ENCODE measurements around the gene VEGFB. TPM values are rescaled to one million over a fixed set of nuclear protein-coding genes. Genes with fewer than 3 reads are reported as not detected.

The VEGFB gene
- total and polyA plus RNA-seq, 2 donors = 16.0 to 70.2 TPM

- no peak for DNase-seq (ENCODE audit: low read depth in 6 of 9, low spot score in 9 of 9)
- no peak overlapping the region for H3K27ac ChIP-seq (ENCODE audit: low read depth in 1 of 2, low read length in 1 of 2)
- no peaks in the 10 kb centered on the region for H3K27me3 ChIP-seq (ENCODE audit: control insufficient read depth in 2 of 2, insufficient read depth in 1 of 2, low read length in 1 of 2)
- WGBS = 97% methylated on average over 6 of the region's 6 CpGs
- peaks cover 34 to 43% of the 10 kb centered on the region in 2 donors for H3K36me3 ChIP-seq (ENCODE audit: control insufficient read depth in 2 of 2, insufficient read depth in 2 of 2, low read length in 1 of 2)
- peaks cover 0 to 1% of the 10 kb centered on the region in 2 donors for H3K9me3 ChIP-seq (ENCODE audit: control insufficient read depth in 2 of 2, insufficient read depth in 1 of 2, low read length in 1 of 2)
- no peaks in the 10 kb centered on the region for H3K4me1 ChIP-seq (ENCODE audit: control insufficient read depth in 2 of 2, insufficient read depth in 2 of 2, low read length in 2 of 2)
- H3K4me3 ChIP-seq (ENCODE audit: low read length in 2 of 2) = no peak overlapping the region
Measured at GRCh38 chr11:64260147-64260708, 25.8 kb downstream of the VEGFB start.

- WGBS = 98% methylated on average over 18 of the region's 18 CpGs
- peaks cover 0 to 1% of the 10 kb centered on the region in 2 donors for H3K9me3 ChIP-seq (ENCODE audit: control insufficient read depth in 2 of 2, insufficient read depth in 1 of 2, low read length in 1 of 2)
- peaks cover 30 to 36% of the 10 kb centered on the region in 2 donors for H3K36me3 ChIP-seq (ENCODE audit: control insufficient read depth in 2 of 2, insufficient read depth in 2 of 2, low read length in 1 of 2)
- no peak for DNase-seq (ENCODE audit: low read depth in 6 of 9, low spot score in 9 of 9)
- no peaks in the 10 kb centered on the region for H3K4me1 ChIP-seq (ENCODE audit: control insufficient read depth in 2 of 2, insufficient read depth in 2 of 2, low read length in 2 of 2)
- no peak overlapping the region for H3K4me3 ChIP-seq (ENCODE audit: low read length in 2 of 2)
- no peak overlapping the region for H3K27ac ChIP-seq (ENCODE audit: low read depth in 1 of 2, low read length in 1 of 2)
- H3K27me3 ChIP-seq (ENCODE audit: control insufficient read depth in 2 of 2, insufficient read depth in 1 of 2, low read length in 1 of 2) = no peaks in the 10 kb centered on the region
Measured at GRCh38 chr11:64261556-64262080, 27.2 kb downstream of the VEGFB start.

- 98% methylated on average over 42 of the region's 42 CpGs for WGBS
- no peak for DNase-seq (ENCODE audit: low read depth in 6 of 9, low spot score in 9 of 9)
- H3K4me3 ChIP-seq (ENCODE audit: low read length in 2 of 2) = no peak overlapping the region
Measured at GRCh38 chr11:64262271-64263002, 28.1 kb downstream of the VEGFB start.

GRCh38 chr11:64263021-64263946 lies 28.9 kb downstream of the VEGFB start:
- peaks cover 0 to 1% of the 10 kb centered on the region in 2 donors for H3K9me3 ChIP-seq (ENCODE audit: control insufficient read depth in 2 of 2, insufficient read depth in 1 of 2, low read length in 1 of 2)
- peaks cover 30 to 34% of the 10 kb centered on the region in 2 donors for H3K36me3 ChIP-seq (ENCODE audit: control insufficient read depth in 2 of 2, insufficient read depth in 2 of 2, low read length in 1 of 2)
- no peaks in the 10 kb centered on the region for H3K27me3 ChIP-seq (ENCODE audit: control insufficient read depth in 2 of 2, insufficient read depth in 1 of 2, low read length in 1 of 2)
- H3K4me1 ChIP-seq (ENCODE audit: control insufficient read depth in 2 of 2, insufficient read depth in 2 of 2, low read length in 2 of 2) = peaks cover 2 to 8% of the 10 kb centered on the region in 2 donors
- DNase-seq (ENCODE audit: low read depth in 6 of 9, low spot score in 9 of 9) = no peak
- no peak overlapping the region for H3K4me3 ChIP-seq (ENCODE audit: low read length in 2 of 2)
- no peak overlapping the region for H3K27ac ChIP-seq (ENCODE audit: low read depth in 1 of 2, low read length in 1 of 2)
- 95% methylated on average over 29 of the region's 29 CpGs for WGBS

More at GRCh38 chr11:64262271-64263002, 28.1 kb downstream of the VEGFB start:
- Histone ChIP-seq H3K27me3 (ENCODE audit: control insufficient read depth in 2 of 2, insufficient read depth in 1 of 2, low read length in 1 of 2) (no peaks in the 10 kb centered on the region), H3K27ac (ENCODE audit: low read depth in 1 of 2, low read length in 1 of 2) (no peak overlapping the region), H3K9me3 (ENCODE audit: control insufficient read depth in 2 of 2, insufficient read depth in 1 of 2, low read length in 1 of 2) (peaks cover 0 to 1% of the 10 kb centered on the region in 2 donors), H3K4me1 (ENCODE audit: control insufficient read depth in 2 of 2, insufficient read depth in 2 of 2, low read length in 2 of 2) (no peaks in the 10 kb centered on the region), H3K36me3 (ENCODE audit: control insufficient read depth in 2 of 2, insufficient read depth in 2 of 2, low read length in 1 of 2) (peaks cover 30 to 35% of the 10 kb centered on the region in 2 donors)

GRCh38 chr11:64263947-64264317 lies 29.5 kb downstream of the VEGFB start:
- peaks cover 7 to 14% of the 10 kb centered on the region in 2 donors for H3K4me1 ChIP-seq (ENCODE audit: control insufficient read depth in 2 of 2, insufficient read depth in 2 of 2, low read length in 2 of 2)
- WGBS = 98% methylated on average over 8 of the region's 8 CpGs
- H3K4me3 ChIP-seq (ENCODE audit: low read length in 2 of 2) = no peak overlapping the region
- H3K36me3 ChIP-seq (ENCODE audit: control insufficient read depth in 2 of 2, insufficient read depth in 2 of 2, low read length in 1 of 2) = peaks cover 24 to 30% of the 10 kb centered on the region in 2 donors
- H3K27me3 ChIP-seq (ENCODE audit: control insufficient read depth in 2 of 2, insufficient read depth in 1 of 2, low read length in 1 of 2) = no peaks in the 10 kb centered on the region
- H3K9me3 ChIP-seq (ENCODE audit: control insufficient read depth in 2 of 2, insufficient read depth in 1 of 2, low read length in 1 of 2) = peaks cover 0 to 1% of the 10 kb centered on the region in 2 donors
- no peak overlapping the region for H3K27ac ChIP-seq (ENCODE audit: low read depth in 1 of 2, low read length in 1 of 2)
- DNase-seq (ENCODE audit: low read depth in 6 of 9, low spot score in 9 of 9) = no peak

GRCh38 chr11:64264371-64264852 lies 30.0 kb downstream of the VEGFB start:
- no peaks in the 10 kb centered on the region for H3K27me3 ChIP-seq (ENCODE audit: control insufficient read depth in 2 of 2, insufficient read depth in 1 of 2, low read length in 1 of 2)
- no peak for DNase-seq (ENCODE audit: low read depth in 6 of 9, low spot score in 9 of 9)
- H3K36me3 ChIP-seq (ENCODE audit: control insufficient read depth in 2 of 2, insufficient read depth in 2 of 2, low read length in 1 of 2) = peaks cover 20 to 25% of the 10 kb centered on the region in 2 donors
- H3K4me3 ChIP-seq (ENCODE audit: low read length in 2 of 2) = no peak overlapping the region
- 98% methylated on average over 10 of the region's 10 CpGs for WGBS
- peaks cover 9 to 18% of the 10 kb centered on the region in 2 donors for H3K4me1 ChIP-seq (ENCODE audit: control insufficient read depth in 2 of 2, insufficient read depth in 2 of 2, low read length in 2 of 2)
- H3K9me3 ChIP-seq (ENCODE audit: control insufficient read depth in 2 of 2, insufficient read depth in 1 of 2, low read length in 1 of 2) = peaks cover 0 to 1% of the 10 kb centered on the region in 2 donors
- no peak overlapping the region for H3K27ac ChIP-seq (ENCODE audit: low read depth in 1 of 2, low read length in 1 of 2)

GRCh38 chr11:64265176-64266160 lies 31.1 kb downstream of the VEGFB start:
- H3K27ac ChIP-seq (ENCODE audit: low read depth in 1 of 2, low read length in 1 of 2) = no peak overlapping the region
- peaks cover 16 to 23% of the 10 kb centered on the region in 2 donors for H3K36me3 ChIP-seq (ENCODE audit: control insufficient read depth in 2 of 2, insufficient read depth in 2 of 2, low read length in 1 of 2)
- peaks cover 0 to 5% of the 10 kb centered on the region in 2 donors for H3K9me3 ChIP-seq (ENCODE audit: control insufficient read depth in 2 of 2, insufficient read depth in 1 of 2, low read length in 1 of 2)
- H3K27me3 ChIP-seq (ENCODE audit: control insufficient read depth in 2 of 2, insufficient read depth in 1 of 2, low read length in 1 of 2) = no peaks in the 10 kb centered on the region
- no peak for DNase-seq (ENCODE audit: low read depth in 6 of 9, low spot score in 9 of 9)
- peaks cover 9 to 21% of the 10 kb centered on the region in 2 donors for H3K4me1 ChIP-seq (ENCODE audit: control insufficient read depth in 2 of 2, insufficient read depth in 2 of 2, low read length in 2 of 2)
- 96% methylated on average over 35 of the region's 35 CpGs for WGBS
- no peak overlapping the region for H3K4me3 ChIP-seq (ENCODE audit: low read length in 2 of 2)

GRCh38 chr11:64266339-64266738 lies 32.0 kb downstream of the VEGFB start:
- H3K27me3 ChIP-seq (ENCODE audit: control insufficient read depth in 2 of 2, insufficient read depth in 1 of 2, low read length in 1 of 2) = no peaks in the 10 kb centered on the region
- WGBS = 97% methylated on average over 15 of the region's 15 CpGs
- H3K4me3 ChIP-seq (ENCODE audit: low read length in 2 of 2) = no peak overlapping the region
- no peak for DNase-seq (ENCODE audit: low read depth in 6 of 9, low spot score in 9 of 9)
- H3K4me1 ChIP-seq (ENCODE audit: control insufficient read depth in 2 of 2, insufficient read depth in 2 of 2, low read length in 2 of 2) = peaks cover 9 to 24% of the 10 kb centered on the region in 2 donors
- H3K36me3 ChIP-seq (ENCODE audit: control insufficient read depth in 2 of 2, insufficient read depth in 2 of 2, low read length in 1 of 2) = peaks cover 16 to 20% of the 10 kb centered on the region in 2 donors
- peaks cover 0 to 5% of the 10 kb centered on the region in 2 donors for H3K9me3 ChIP-seq (ENCODE audit: control insufficient read depth in 2 of 2, insufficient read depth in 1 of 2, low read length in 1 of 2)
- no peak overlapping the region for H3K27ac ChIP-seq (ENCODE audit: low read depth in 1 of 2, low read length in 1 of 2)
